GM18519 (cell line): ENCODE measurements around the gene IQCH.
"Not testable (repeated sequence)": the region's sequence is repeated elsewhere in the genome, so short reads cannot be mapped to it uniquely, and the experiment has no call there.

ENCODE experiments used
- ATAC-seq: cut with Tn5 transposase; IDR thresholded peaks from one replicate; pipeline ENCODE4 v1.9.1; 2021; ENCODE audit warnings: mild to moderate bottlenecking, moderate library complexity; ENCODE audit not compliant: unreplicated experiment, low FRiP score

Gene IQCH

GRCh38 chr15:67244971-67245478 is 9.6 kb upstream of the IQCH start:
- ATAC-seq, result no peak

DNA sequence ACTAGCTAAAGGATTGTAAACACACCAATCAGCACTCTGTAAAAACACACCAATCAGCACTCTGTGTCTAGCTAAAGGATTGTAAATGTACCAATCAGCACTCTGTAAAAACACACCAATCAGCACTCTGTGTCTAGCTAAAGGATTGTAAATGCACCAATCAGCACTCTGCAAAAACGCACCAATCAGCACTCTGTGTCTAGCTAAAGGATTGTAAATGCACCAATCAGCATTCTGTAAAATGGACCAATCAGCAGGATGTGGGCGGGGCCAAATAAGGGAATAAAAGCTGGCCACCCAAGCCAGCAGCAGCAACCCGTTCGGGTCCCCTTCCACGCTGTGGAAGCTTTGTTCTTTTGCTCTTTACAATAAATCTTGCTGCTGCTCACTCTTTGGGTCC is 8.0 kb upstream of the IQCH start:
- not testable (repeated sequence) for ATAC-seq

DNA sequence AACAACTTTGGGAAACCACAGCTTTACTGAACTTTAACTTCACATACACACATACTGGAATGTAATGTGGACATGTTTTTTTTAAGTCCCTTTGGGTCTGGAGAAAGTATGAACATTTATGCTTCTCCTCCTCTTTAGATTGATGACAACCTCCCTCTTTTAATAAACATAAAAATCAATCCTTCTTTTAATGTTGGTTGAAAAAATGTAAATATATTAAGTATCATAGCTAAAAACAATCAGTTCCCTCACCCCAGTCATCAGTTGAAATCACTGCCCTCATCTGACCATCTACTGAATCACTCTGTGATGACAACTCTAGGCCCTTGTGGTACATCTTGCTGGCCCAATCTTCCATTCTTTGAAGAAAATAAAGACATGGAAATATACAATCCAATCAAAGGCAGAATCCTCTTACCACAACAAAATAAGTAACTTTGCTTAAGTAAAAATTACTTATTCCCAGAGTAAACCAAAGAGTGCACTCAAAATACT is 6.5 kb upstream of the IQCH start:
- ATAC-seq, result no peak

- no peak for ATAC-seq
These were observed 4.8 kb upstream of the IQCH start for GRCh38 chr15:67249830-67250229.

DNA sequence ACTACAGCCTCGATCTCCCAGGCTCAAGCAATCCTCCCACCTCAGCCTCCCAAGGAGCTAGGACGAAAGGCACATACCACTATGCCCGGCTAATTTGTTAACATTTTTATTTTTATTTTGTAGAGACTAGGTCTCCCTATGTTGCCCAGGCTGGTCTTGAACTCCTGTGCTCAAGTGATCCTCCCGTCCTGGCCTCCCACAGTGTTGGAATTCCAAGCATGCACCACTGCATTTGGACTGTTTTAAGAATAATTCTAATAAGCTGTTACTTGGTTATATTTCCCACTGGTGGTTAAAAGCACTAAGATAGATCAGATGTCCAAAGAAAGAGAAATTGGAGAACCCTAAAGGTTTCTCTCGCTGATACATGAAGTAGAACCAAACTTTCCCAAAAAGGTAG is 3.3 kb upstream of the IQCH start:
- ATAC-seq, result no peak

- no peak for ATAC-seq
These were observed 1.5 kb upstream of the IQCH start for GRCh38 chr15:67253101-67253500.

- ATAC-seq, result no peak
These were observed 893 bp upstream of the IQCH start for GRCh38 chr15:67253549-67254237.

DNA sequence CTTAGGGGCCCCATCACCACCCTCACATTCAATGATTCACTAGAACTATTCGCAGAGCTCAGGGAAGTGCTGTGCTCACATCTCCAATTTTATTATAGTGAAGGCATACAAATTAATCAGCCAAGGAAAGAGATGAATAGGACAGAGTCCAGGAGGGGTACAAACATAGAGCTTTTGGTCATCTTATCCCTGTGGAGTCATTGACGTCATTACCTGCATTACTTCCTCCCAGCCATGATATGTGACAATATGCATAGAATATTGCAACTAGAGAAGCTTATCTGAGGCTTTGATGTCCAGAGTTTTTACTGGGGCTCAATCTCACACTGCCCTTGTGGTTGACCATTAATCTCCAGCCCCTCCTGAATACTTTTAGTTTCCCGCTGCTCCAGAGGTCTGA is 1.5 kb downstream of the IQCH start:
- no peak for ATAC-seq

GRCh38 chr15:67258412-67258811 is 3.8 kb downstream of the IQCH start:
- not testable (repeated sequence) for ATAC-seq

DNA sequence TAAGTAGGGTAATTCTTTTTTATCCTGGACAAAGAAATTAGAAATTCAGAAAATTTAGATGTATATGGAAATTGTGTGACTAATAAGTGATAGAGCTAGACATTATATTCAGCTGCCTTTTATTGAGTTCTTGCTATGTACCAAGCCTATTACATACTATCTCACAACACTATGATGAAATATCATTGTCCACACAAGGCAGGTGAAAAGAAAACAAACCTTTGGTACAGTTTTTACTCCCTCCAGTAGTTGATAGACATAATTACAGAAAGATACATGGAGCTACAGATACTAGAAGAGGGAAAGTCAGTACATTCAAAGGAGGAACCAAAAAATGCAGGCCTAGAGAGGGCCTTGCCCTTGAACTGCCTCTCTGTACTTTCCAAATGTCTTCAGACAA is 4.8 kb downstream of the IQCH start:
- no peak for ATAC-seq

GRCh38 chr15:67259806-67260205 is 5.2 kb downstream of the IQCH start:
- no peak for ATAC-seq

DNA sequence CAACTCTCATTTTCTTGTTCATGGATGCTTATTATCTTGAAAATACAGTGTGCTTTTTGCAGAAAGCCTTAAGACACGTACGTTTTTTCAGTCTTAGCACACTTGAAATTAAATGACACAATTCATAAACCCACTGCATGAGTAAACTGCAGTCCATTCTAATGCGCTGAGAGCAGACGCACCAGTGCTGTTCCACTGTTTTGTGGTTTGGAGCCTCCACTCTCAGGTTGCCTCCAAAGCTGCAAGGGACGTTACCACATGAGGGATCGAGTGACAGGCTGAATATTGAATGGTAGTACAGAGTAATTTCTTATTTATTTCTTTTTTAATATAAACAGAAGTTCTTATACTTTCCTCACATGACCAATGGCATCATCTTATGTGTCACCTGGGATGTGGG is 12.3 kb downstream of the IQCH start:
- ATAC-seq, result no peak

DNA sequence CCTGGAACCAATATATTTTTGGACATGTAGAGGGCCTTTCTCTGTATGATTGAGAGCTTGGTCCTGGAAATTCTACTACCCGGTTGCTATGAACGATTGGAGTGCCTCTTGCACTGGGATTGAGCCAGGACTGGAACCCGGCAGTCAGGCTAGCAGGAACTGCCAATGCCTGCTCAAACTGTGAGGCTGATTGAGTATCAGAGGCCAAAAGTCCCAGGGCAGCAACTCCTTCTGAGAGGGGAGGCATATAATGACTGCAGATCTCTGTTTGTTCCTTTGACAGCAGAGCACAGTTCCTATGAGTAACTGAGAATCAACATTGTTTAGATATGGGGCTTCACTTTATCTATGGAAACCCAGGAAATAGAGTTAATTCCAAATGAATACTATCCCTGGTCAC is 12.9 kb downstream of the IQCH start:
- no peak for ATAC-seq

- no peak for ATAC-seq
These were observed 13.7 kb downstream of the IQCH start for GRCh38 chr15:67267951-67268941.

- no peak for ATAC-seq
These were observed 19.6 kb downstream of the IQCH start for GRCh38 chr15:67274236-67274635.

DNA sequence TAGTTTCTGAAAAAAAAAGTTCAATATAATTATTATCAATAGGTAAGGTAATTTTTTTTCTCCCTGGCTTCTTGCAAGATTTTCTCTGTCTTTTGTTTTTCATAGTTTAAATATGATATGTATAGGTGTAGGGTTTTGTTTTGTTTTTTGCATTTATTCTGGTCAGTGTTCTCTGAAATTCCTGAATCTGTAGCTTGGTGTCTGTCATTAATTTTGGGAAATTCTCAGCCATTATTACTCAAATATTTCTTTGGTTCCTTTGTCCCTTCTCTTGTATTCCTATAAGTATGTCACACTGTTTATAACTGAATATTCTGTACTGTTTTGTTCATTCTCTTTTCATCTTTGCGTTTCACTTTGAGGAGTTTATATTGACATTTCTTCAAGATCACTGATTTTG is 22.1 kb downstream of the IQCH start:
- ATAC-seq, result no peak

DNA sequence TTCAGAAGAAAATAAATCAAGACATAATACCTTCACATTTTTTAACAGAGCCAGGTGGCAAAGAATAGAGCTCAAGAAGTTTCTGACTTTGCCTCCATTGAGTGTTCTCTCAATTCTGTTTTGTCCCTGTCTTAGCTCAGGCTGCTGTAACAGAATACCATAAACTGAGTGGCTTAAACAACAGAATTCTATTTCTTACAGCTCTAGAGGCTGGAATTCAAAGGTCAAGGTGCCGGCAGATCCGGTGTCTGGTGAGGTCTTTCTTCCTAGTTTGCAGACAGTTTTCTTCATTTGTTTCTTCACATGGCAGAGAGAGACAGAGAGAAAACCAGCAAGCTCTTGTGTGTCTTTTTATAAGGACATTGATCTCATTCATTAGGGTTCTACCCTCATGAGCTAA is 25.6 kb downstream of the IQCH start:
- ATAC-seq, result no peak

- no peak for ATAC-seq
These were observed 27.1 kb downstream of the IQCH start for GRCh38 chr15:67281714-67282113.

GRCh38 chr15:67285625-67286024 is 31.0 kb downstream of the IQCH start:
- not testable (repeated sequence) for ATAC-seq

GRCh38 chr15:67286400-67286799 is 31.8 kb downstream of the IQCH start:
- not testable (repeated sequence) for ATAC-seq

DNA sequence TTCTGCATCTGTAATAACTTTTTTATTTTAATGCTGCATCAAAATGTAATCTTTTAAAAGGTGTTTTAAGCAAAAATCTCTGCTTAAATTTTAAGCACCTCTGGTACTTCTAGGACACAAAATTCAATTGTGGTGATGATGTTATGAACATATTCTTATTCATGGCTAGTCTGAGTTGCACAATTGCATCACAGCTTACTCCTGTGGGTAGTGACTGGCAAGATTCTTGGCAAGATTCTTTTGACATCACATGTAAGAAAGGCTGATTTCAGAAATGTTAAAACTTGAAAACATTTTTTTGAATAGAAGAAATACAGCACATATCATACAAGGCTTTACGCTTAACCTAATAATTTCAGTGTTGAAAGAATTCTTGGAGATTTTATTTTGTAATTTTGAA is 35.7 kb downstream of the IQCH start:
- no peak for ATAC-seq
